Measurements from ENCODE around the gene ZMIZ2.
"Not testable (repeated sequence)": the region's sequence is repeated elsewhere in the genome, so short reads cannot be mapped to it uniquely, and the experiment has no call there.

ZMIZ2 gene

GRCh38 chr7:44748045-44748947, at the start of gene ZMIZ2:
Gene ZMIZ2 (plus strand): TSS chr7:44748847. CDS start chr7:44756250, 7,403 bp downstream.
- Histone ChIP-seq H3K4me1 (ENCODE audit: control insufficient read depth in 1 of 2, insufficient read depth in 2 of 2, low read length in 2 of 2) (peaks cover 19 to 21% of the 10 kb centered on the region in 2 donors), H3K36me3 (ENCODE audit: control insufficient read depth in 1 of 2, insufficient read depth in 2 of 2, low read length in 2 of 2) (peaks cover 0 to 2% of the 10 kb centered on the region in 2 donors), H3K9me3 (ENCODE audit: control insufficient read depth in 1 of 2, low read length in 2 of 2) (no peaks in the 10 kb centered on the region), H3K4me3 (ENCODE audit: low read depth in 1 of 2, low read length in 2 of 2) (peak within 1 kb of the TSS; percentile 71 to 77), H3K27me3 (ENCODE audit: low read depth, low read length) (no peaks in the 10 kb centered on the region), H3K27ac (ENCODE audit: low read length) (peak within 1 kb of the TSS; percentile 93)

- not testable (repeated sequence) for H3K27me3 ChIP-seq (ENCODE audit: low read depth, low read length); H3K9me3 ChIP-seq (ENCODE audit: control insufficient read depth in 1 of 2, low read length in 2 of 2); H3K4me3 ChIP-seq (ENCODE audit: low read depth in 1 of 2, low read length in 2 of 2); H3K27ac ChIP-seq (ENCODE audit: low read length); H3K4me1 ChIP-seq (ENCODE audit: control insufficient read depth in 1 of 2, insufficient read depth in 2 of 2, low read length in 2 of 2)
- H3K36me3 ChIP-seq (ENCODE audit: control insufficient read depth in 1 of 2, insufficient read depth in 2 of 2, low read length in 2 of 2) = peaks cover 40 to 87% of the 10 kb centered on the region in 2 donors
Measured at GRCh38 chr7:44699598-44699997, 49.0 kb upstream of the ZMIZ2 start.

GRCh38 chr7:44700322-44700721, 48.3 kb upstream of the ZMIZ2 start:
- Histone ChIP-seq H3K36me3 (ENCODE audit: control insufficient read depth in 1 of 2, insufficient read depth in 2 of 2, low read length in 2 of 2) (peaks cover 38 to 82% of the 10 kb centered on the region in 2 donors), H3K4me3 (ENCODE audit: low read depth in 1 of 2, low read length in 2 of 2) (no peak overlapping the region), H3K27ac (ENCODE audit: low read length) (no peak overlapping the region), H3K27me3 (ENCODE audit: low read depth, low read length) (no peaks in the 10 kb centered on the region), H3K4me1 (ENCODE audit: control insufficient read depth in 1 of 2, insufficient read depth in 2 of 2, low read length in 2 of 2) (no peaks in the 10 kb centered on the region), H3K9me3 (ENCODE audit: control insufficient read depth in 1 of 2, low read length in 2 of 2) (no peaks in the 10 kb centered on the region)

- peaks cover 25 to 69% of the 10 kb centered on the region in 2 donors for H3K36me3 ChIP-seq (ENCODE audit: control insufficient read depth in 1 of 2, insufficient read depth in 2 of 2, low read length in 2 of 2)
- not testable (repeated sequence) for H3K9me3 ChIP-seq (ENCODE audit: control insufficient read depth in 1 of 2, low read length in 2 of 2); H3K27me3 ChIP-seq (ENCODE audit: low read depth, low read length); H3K4me1 ChIP-seq (ENCODE audit: control insufficient read depth in 1 of 2, insufficient read depth in 2 of 2, low read length in 2 of 2); H3K4me3 ChIP-seq (ENCODE audit: low read depth in 1 of 2, low read length in 2 of 2); H3K27ac ChIP-seq (ENCODE audit: low read length)
Measured at GRCh38 chr7:44703391-44703790, 45.3 kb upstream of the ZMIZ2 start.

GRCh38 chr7:44703921-44704320, 44.7 kb upstream of the ZMIZ2 start:
- H3K27me3 ChIP-seq (ENCODE audit: low read depth, low read length) = no peaks in the 10 kb centered on the region
- no peaks in the 10 kb centered on the region for H3K4me1 ChIP-seq (ENCODE audit: control insufficient read depth in 1 of 2, insufficient read depth in 2 of 2, low read length in 2 of 2)
- H3K27ac ChIP-seq (ENCODE audit: low read length) = no peak overlapping the region
- peaks cover 29 to 69% of the 10 kb centered on the region in 2 donors for H3K36me3 ChIP-seq (ENCODE audit: control insufficient read depth in 1 of 2, insufficient read depth in 2 of 2, low read length in 2 of 2)
- no peak overlapping the region for H3K4me3 ChIP-seq (ENCODE audit: low read depth in 1 of 2, low read length in 2 of 2)
- H3K9me3 ChIP-seq (ENCODE audit: control insufficient read depth in 1 of 2, low read length in 2 of 2) = no peaks in the 10 kb centered on the region

GRCh38 chr7:44705434-44705833, 43.2 kb upstream of the ZMIZ2 start:
- no peaks in the 10 kb centered on the region for H3K9me3 ChIP-seq (ENCODE audit: control insufficient read depth in 1 of 2, low read length in 2 of 2)
- no peak overlapping the region for H3K27ac ChIP-seq (ENCODE audit: low read length)
- no peaks in the 10 kb centered on the region for H3K4me1 ChIP-seq (ENCODE audit: control insufficient read depth in 1 of 2, insufficient read depth in 2 of 2, low read length in 2 of 2)
- peaks cover 29 to 67% of the 10 kb centered on the region in 2 donors for H3K36me3 ChIP-seq (ENCODE audit: control insufficient read depth in 1 of 2, insufficient read depth in 2 of 2, low read length in 2 of 2)
- no peak overlapping the region for H3K4me3 ChIP-seq (ENCODE audit: low read depth in 1 of 2, low read length in 2 of 2)
- H3K27me3 ChIP-seq (ENCODE audit: low read depth, low read length) = no peaks in the 10 kb centered on the region

- Histone ChIP-seq H3K27ac (ENCODE audit: low read length) (no peak overlapping the region), H3K4me3 (ENCODE audit: low read depth in 1 of 2, low read length in 2 of 2) (no peak overlapping the region), H3K9me3 (ENCODE audit: control insufficient read depth in 1 of 2, low read length in 2 of 2) (no peaks in the 10 kb centered on the region), H3K36me3 (ENCODE audit: control insufficient read depth in 1 of 2, insufficient read depth in 2 of 2, low read length in 2 of 2) (peaks cover 28 to 52% of the 10 kb centered on the region in 2 donors), H3K27me3 (ENCODE audit: low read depth, low read length) (no peaks in the 10 kb centered on the region), H3K4me1 (ENCODE audit: control insufficient read depth in 1 of 2, insufficient read depth in 2 of 2, low read length in 2 of 2) (no peaks in the 10 kb centered on the region)
Measured at GRCh38 chr7:44706788-44707557, 41.7 kb upstream of the ZMIZ2 start.

- Histone ChIP-seq H3K4me3 (ENCODE audit: low read depth in 1 of 2, low read length in 2 of 2) (no peak overlapping the region), H3K4me1 (ENCODE audit: control insufficient read depth in 1 of 2, insufficient read depth in 2 of 2, low read length in 2 of 2) (no peaks in the 10 kb centered on the region), H3K27ac (ENCODE audit: low read length) (no peak overlapping the region), H3K9me3 (ENCODE audit: control insufficient read depth in 1 of 2, low read length in 2 of 2) (no peaks in the 10 kb centered on the region), H3K27me3 (ENCODE audit: low read depth, low read length) (no peaks in the 10 kb centered on the region), H3K36me3 (ENCODE audit: control insufficient read depth in 1 of 2, insufficient read depth in 2 of 2, low read length in 2 of 2) (peaks cover 28 to 48% of the 10 kb centered on the region in 2 donors)
Measured at GRCh38 chr7:44707558-44708230, 41.0 kb upstream of the ZMIZ2 start.

GRCh38 chr7:44709011-44709915, 39.4 kb upstream of the ZMIZ2 start:
- H3K27ac ChIP-seq (ENCODE audit: low read length) = no peak overlapping the region

GRCh38 chr7:44709945-44710596, 38.6 kb upstream of the ZMIZ2 start:
- no peaks in the 10 kb centered on the region for H3K4me1 ChIP-seq (ENCODE audit: control insufficient read depth in 1 of 2, insufficient read depth in 2 of 2, low read length in 2 of 2)
- peaks cover 28 to 36% of the 10 kb centered on the region in 2 donors for H3K36me3 ChIP-seq (ENCODE audit: control insufficient read depth in 1 of 2, insufficient read depth in 2 of 2, low read length in 2 of 2)
- H3K4me3 ChIP-seq (ENCODE audit: low read depth in 1 of 2, low read length in 2 of 2) = no peak overlapping the region
- no peak overlapping the region for H3K27ac ChIP-seq (ENCODE audit: low read length)
- H3K27me3 ChIP-seq (ENCODE audit: low read depth, low read length) = no peaks in the 10 kb centered on the region
- no peaks in the 10 kb centered on the region for H3K9me3 ChIP-seq (ENCODE audit: control insufficient read depth in 1 of 2, low read length in 2 of 2)

More at GRCh38 chr7:44709011-44709915, 39.4 kb upstream of the ZMIZ2 start:
- H3K36me3 ChIP-seq (ENCODE audit: control insufficient read depth in 1 of 2, insufficient read depth in 2 of 2, low read length in 2 of 2) = peaks cover 28 to 36% of the 10 kb centered on the region in 2 donors
- no peaks in the 10 kb centered on the region for H3K4me1 ChIP-seq (ENCODE audit: control insufficient read depth in 1 of 2, insufficient read depth in 2 of 2, low read length in 2 of 2)
- H3K4me3 ChIP-seq (ENCODE audit: low read depth in 1 of 2, low read length in 2 of 2) = no peak overlapping the region
- H3K9me3 ChIP-seq (ENCODE audit: control insufficient read depth in 1 of 2, low read length in 2 of 2) = no peaks in the 10 kb centered on the region
- no peaks in the 10 kb centered on the region for H3K27me3 ChIP-seq (ENCODE audit: low read depth, low read length)

Measured in muscle layer of duodenum (tissue), 2 donors.